HG03095 (cell line): ENCODE results near the gene SERPINB2.
"Not testable (repeated sequence)": the region's sequence is repeated elsewhere in the genome, so short reads cannot be mapped to it uniquely, and the experiment has no call there.

Experiments used
- ATAC-seq: cut with Tn5 transposase; IDR thresholded peaks from one replicate; pipeline ENCODE4 v1.9.1; 2021; ENCODE audit warnings: moderate library complexity; ENCODE audit not compliant: unreplicated experiment

The SERPINB2 gene

DNA sequence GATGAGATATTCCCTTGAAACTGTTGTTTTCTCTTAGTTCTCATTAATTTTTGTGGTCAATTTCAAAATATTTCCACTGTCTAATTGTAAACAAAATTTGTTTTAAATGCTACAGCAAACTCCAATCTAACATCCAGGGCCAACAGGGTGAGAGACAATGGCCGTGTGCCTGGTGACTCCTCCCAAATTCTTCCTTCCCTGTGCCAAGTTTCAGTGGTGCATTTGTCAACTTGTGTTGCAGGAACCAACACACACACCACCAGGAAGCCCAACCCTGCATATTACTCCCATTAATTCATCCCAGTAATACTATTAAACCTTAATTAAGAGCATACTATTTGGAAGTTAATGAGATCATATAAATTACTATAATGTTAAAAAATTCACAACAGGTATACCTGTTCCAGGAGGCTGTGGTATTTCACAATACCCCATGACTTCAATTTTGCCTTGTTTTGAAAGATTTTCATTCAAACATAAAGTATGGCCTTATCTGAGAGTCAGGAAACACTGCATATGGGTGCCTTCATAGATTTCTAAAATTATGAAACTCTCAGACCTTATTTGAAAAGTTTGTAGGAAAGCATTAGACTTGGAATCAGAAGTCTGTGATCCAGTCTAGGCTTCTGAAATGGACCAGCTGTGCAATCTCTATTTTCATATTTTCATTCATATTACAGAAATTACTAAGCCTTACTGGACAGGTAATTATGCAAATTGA is 1.1 kb downstream of the SERPINB2 start:
- no peak for ATAC-seq

DNA sequence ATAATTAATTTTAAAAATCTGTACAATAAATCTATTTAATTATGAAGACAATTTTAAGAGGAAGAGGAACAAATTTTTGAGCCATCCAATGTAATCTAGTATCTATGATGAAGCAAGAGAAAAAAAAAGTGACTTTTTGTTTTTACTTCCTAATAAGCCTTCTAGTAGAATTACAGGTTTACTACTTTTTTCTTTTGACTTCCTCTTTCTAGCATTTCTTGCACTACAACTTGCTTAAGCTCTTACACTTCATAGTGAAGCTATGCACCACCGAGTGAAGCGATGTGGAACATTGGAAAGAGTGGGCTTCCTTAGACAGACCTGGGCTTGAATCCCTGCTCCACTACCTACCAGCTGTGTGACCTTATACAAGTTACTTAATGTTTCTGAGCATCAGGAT is 2.1 kb downstream of the SERPINB2 start:
- ATAC-seq: no peak

DNA sequence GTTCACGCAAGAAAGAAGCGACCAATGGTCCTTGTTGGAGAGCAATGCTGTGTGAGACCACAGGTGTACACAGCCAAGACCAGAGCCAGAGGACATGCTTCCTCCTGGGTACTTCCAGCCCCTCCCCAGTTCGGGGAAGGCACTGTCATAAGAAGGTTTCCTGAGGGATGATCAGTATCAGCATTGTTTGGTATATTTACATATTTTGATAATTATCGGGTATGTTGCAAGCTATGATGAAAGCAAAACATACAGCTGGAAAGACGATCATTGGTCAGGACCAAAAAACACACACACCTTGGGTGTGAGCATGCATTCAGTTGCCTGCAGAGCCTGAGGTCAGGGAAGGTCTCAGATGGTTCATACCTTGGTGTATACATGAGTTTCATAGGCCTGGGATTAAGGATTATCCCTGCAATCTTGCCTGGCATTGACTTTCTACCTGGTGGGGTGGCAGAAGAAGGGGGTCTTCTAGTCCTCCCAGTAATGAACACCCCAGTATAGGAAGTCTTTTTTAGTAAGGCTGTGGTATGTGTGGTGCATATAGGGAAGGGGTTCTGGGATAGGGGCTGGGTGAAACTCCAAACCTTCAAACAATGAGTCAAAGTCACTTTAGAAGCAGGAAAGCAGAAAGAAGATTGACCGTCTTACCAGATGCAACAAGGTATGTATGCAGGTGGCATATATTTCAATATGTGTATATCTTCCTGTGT is 2.9 kb downstream of the SERPINB2 start:
- ATAC-seq: no peak

DNA sequence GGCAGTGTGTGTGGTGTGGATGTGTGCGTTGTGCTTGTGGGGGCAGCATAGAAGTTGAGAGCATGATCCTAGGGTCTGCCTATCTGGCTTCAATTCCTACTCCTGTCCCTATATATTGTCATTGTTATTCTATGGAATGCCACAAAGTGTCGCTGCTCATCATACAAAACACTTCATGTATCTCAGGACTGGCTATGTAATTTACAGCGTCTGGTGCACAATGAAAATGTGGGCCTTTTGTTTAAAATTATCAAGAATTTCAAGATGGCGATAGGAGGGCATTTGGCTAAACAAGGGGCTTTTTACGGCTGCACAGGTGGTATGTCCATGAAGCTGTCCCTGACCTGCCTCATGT is 3.4 kb downstream of the SERPINB2 start:
- no peak for ATAC-seq

DNA sequence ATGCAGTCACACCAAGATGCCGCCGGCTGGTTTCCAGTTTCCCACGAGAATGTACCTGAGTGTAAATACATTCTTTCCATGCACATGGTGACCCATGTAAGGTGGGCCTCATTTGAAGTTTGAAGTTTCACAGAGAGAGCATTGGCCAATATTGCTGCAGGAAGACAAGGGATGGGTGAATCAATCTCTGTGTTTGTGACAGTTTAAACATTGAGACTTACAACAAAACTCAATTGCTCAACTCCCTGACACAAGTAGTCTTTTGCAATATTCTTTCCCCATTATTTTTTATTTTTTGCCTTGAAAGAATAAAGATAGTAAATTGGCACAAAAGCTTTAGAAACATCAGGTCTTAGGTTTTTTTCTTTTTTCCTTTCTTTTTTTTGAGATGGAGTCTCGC is 5.1 kb downstream of the SERPINB2 start:
- no peak for ATAC-seq

DNA sequence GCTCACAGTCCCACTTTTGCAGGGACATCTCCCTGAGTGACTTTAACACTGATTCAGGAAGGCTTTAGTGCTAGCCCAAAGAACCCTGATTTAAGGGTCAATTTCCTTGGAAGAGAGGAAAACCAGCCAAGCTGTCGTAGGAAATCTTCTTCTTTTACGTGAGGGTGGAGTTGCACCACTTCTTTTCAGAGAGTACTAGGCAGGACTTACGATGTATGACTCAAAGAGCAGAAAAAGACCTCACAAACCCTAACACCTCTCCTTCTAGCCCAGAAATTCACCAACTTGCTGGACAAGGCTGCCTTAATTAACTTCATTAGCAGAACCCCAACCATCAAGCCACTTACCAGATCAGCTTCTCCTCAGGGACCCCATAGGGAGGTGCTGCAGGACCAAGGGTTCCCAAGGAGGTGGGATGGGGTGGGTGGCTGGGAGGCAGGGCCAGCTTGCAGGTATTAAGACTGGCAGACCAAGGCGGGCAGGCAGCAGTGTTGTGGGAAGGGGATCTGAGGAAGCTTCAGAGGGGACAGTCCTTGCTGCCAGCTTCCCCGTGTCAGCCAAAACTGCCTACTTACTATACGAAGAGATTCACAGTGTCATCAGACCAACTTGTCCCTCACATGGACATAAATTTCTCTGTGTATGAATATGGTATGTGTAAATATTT is 6.7 kb downstream of the SERPINB2 start:
- ATAC-seq: no peak

DNA sequence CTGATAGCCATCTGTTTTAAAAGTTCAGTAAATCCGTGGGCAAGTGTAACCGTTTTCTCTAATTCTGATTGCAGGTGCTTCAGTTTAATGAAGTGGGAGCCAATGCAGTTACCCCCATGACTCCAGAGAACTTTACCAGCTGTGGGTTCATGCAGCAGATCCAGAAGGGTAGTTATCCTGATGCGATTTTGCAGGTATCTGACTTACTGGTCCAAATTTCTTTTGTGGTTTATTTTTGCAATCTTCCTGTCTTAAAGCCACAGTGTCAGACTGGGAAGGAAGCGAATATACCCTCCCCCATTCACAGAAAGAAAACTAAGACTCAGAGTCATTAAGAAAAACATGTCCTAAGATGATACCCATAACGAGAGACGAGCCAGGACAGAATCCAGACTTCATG is 7.7 kb downstream of the SERPINB2 start:
- no peak for ATAC-seq

DNA sequence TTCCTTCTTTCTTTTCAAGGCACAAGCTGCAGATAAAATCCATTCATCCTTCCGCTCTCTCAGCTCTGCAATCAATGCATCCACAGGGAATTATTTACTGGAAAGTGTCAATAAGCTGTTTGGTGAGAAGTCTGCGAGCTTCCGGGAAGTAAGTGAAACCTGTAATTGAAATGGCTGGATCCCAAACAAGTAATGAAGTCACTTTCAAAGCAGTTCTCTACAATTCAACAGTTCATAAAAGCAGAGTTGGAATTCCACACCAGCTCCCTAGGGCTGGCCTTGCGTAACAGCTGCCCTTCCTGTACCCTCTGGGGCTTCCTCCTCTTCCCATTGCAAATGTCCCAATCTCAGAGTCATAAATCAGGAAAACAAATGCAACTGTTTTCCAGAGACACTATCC is 9.6 kb downstream of the SERPINB2 start:
- no peak for ATAC-seq

DNA sequence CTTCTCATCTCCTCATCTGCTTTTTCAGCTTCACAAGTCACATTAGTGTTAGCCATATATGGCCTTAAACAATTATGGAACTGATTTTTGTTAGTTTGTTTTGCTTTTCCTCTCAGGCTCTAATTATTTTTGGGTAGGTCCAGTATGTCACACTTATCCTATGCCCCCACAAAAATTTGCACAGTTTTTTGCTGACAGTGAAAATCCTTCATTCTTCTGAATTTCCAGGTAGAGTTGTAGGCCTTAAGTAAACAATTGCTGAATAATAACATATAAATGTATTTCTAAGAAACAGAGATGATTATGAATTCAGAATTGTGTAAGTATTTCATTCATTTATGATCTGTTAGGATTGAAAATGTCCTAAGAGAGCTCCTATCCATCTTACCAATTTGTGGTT is 11.7 kb downstream of the SERPINB2 start:
- ATAC-seq: no peak

DNA sequence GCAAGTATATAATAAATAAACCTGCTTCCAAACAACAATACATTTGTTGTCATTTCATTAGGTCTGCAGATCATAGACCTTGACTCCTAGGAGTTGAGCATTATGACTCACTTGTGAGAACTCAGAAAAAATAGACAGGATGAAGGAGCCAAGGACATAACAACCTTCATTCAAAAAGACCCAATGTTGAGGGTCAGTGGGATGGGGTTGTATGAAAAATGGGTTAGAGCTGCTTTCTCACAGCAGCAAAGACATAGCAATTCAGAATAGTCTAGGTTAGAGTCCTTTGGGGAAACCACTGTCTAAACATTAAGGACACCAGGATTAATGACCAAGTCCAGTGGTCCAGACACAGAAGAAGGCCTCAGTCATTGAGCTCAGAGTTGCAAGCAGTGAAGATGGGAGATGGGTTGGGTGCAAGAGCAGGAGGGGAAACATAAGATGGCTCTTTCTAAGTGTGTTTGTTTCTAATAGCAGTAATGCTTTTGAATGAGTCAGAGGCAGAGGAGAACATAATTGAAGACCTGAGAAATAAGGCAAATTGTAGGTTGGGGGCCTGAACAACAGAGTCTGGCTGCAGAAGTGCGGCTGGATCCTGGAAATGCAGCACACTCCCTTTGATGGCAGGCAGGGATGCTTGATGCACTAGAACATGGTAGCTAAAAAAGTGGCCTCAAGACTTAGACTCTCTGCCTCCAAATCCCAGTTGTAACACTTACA is 16.5 kb downstream of the SERPINB2 start:
- no peak for ATAC-seq

DNA sequence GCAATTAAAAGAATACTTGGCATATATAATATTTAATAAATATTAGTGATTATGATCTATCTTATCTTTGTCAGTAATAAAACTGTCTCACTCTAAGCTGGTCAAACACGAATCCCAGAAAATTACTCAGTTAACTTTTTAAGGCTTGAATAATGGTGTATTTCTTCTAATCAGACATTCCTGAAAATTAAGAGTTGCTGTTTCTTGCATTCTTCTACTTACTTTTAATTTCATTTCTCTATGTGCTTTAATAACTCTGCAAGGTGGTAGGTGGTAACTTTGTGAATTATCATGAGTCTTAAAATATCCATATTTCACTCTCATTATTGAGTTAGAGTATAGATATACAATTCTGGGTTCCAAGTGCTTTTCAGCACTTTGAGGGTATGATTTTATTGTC is 17.2 kb downstream of the SERPINB2 start:
- no peak for ATAC-seq

DNA sequence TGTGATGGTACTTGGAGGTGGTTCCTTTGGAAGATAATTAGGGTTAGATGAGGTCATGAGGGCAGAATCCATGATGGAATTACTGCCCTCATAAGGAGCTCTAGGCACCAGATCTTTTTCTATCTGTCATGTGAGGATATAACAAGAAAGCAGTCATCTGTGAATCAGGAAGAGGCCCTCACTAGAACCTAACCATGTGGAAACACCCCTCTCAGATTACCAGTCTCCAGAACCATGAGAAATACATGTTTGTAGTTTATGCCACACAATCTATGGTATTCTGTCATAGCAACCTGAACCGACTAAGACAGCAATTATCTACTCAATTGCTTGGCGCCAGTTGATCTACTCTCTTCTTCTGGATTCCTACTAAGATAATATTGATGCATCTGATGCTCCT is 17.9 kb downstream of the SERPINB2 start:
- ATAC-seq: no peak

DNA sequence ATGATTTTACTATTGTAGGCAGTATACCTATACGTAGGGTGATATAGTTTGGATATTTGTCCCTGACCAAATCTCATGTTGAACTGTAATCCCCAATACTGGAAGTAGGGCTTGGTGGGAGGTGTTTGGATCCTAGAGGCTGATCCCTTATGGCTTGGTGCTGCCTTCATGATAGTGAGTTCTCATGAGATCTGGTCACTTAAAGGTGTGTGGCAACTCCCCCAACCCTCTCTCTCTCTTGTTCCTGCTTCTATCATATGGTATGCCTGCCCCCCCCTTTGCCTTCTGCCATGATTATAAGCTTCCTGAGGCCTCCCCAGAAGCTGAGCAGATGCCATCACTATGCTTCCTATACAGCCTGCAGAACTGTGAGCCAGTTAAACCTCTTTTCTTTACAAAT is 18.6 kb downstream of the SERPINB2 start:
- no peak for ATAC-seq

DNA sequence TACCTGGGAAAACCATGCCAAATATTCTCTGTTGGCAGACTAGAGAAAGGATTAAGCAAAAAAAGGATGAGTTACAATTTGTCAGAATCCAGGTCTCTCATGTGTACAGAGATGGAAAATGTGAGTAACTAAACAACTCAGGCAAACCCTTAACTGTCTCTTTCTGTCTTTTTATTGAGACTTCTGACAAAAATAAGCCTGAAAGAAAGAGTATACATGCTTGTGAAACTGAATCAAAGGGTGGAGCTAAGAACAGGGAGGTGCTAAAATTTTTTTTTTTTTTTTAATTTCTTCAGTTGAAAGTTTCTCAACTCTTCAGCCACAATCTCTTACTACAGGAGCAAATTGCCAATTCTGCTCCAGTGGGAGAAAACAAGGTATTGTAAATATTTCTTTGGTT is 20.2 kb downstream of the SERPINB2 start, which contains the start of gene SERPINB10:
TSS of gene SERPINB10 (plus strand) at position 295 of the 400 bp plus-strand sequence. CDS start 7,553 bp downstream, outside the sequence.
- peak; percentile 67 for ATAC-seq

DNA sequence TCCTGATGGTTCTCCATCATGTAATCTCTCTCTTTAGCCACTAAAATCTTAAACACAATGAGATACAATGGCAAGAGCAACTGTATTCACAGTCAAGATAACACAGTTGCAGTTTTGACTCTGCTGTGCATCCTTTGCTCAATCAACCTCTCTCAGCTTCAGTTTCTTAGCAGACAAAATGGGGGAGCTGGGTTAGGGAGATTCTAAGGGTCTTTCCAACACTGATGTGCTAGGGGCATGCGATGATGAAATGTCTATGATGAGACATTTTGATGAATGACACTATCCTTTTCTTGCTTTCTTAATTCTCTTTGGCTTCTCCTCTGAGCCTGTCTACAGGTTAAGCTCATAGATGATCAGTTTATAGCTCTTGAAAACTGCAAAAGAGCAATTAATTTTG is 21.4 kb downstream of the SERPINB2 start:
- no peak for ATAC-seq

DNA sequence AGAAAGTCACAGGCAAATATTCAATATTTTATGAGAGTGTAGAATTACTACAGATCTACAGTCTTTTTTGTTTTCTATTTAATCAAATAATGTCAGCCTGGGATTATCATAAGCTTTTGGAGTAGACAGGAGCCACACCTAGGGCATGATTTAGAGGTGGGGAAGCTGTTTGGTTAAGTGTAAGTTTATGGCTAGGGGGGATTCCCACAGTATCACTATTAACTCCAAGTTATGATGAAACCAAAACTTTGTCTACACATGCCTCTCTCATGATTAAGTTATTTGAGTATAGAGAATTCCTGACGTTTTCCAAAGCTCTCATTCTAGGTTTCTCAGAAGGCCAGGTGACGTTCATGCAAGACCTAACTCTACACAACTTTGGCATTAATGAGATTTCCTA is 22.4 kb downstream of the SERPINB2 start:
- peak; percentile 70 for ATAC-seq

DNA sequence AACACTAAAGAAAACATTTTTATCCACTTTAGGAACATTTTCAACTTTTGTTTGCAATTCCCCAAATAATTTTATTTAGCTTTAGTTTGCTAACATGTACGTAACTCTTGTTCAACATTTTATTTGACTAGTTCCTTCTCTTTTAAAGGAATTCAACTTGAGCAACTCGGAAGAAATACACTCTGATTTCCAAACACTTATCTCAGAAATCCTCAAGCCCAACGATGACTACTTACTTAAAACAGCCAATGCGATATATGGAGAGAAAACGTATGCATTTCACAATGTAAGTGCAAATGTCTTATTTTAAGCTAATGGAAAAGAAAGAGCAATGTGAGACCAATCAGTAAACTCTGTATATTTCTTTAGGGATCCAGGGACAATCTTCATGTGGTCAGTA is 30.3 kb downstream of the SERPINB2 start:
- no peak for ATAC-seq

DNA sequence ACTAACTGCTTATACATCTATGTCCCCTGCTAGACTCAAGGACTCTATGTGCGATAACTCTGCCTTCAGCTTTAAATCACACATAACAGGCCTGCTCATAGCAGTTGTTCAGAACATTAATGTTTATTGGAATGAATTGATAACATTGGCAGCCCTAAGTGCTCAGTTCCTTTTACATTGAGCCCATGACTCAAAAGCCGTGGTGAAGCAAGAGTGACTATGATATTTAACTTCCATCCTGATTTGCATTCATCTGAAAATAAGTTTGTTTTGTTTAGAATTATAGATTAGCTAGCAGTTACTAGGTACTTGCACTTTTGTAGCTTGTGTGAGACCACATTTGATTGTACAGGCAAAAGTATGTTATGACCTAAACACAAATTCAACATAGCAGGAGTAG is 34.5 kb downstream of the SERPINB2 start:
- no peak for ATAC-seq

DNA sequence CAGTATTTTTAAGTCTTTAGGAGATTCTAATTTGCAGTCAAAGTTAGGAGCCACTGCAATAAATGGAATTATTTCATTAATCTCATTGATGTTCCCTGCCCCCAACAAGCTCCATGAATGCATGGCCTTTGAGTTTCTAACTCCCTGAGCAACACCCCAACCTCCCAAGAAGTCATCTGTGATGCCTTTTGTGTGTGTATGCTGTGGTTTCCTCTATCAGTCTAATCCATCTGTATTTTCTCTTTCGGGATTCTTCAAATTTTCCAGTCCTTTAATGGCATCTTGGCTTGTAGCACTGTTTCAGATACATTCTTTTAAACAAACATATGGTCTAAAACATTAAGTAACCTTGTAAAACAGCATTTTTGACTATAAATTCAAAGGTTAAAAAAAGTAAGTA is 37.0 kb downstream of the SERPINB2 start:
- ATAC-seq: no peak

DNA sequence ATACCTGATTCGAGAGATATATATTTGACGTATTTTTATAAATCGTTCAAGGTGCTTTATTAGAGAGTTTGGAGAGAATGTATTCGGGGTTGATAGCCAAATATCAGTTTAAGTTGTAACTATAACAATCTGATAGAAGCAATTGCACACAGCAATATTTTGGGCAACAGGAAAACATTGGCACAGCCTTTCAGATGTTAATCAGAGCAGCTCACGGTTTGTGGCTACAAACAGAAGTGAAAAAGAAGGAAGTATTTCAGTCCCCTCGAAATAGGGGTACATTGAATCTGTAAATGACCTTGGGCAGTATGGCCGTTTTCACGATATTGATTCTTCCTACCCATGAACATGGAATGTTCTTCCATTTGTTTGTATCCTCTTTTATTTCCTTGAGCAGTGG is 40.8 kb downstream of the SERPINB2 start:
- no peak for ATAC-seq

DNA sequence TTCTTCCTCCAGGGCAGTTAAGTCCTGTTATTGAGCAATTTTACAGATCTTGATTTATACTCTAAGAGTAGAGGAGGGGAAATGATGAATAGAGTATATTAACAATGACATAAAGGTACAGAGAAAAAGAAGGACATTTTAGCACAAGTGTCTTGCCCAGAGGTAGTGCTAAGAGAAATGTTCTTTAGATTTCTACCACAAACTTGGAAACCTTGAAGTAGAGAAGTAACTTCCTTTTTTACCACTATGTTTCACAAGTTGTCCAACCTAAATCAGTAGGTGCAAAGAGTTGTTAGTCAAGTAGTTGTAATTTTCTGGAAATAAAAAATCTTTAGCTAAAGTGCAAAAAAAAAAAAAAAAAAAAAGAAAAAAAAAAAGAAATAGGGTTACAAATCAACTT is 41.9 kb downstream of the SERPINB2 start:
- ATAC-seq: not testable (repeated sequence)
